ENCODE results near the gene FFAR1. TPM values are rescaled to one million over a fixed set of nuclear protein-coding genes. Genes with fewer than 3 reads are reported as not detected.

Gene FFAR1
- total RNA-seq, 1 donor from 2014 or later = 0.06 TPM

DNA sequence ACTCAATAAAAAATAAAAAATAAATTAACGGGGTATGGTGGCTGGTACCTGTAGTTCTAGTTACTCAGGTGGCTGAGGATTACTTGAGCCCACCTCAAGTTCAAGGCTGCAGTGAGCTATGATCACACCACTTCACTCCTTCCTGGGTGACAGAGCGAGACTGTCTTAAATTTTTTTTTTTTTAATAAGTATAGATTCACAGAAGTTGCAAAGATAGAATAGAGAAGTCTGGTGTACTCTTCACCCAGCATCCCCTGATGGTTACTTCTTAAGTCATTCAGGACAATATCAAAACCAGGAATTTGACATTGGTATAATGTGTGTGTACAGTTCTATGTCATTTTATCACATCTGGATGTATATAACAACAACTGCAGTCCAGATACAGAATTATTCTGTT lies 26.4 kb upstream of the FFAR1 start:
- TF ChIP-seq, protein P1, sequence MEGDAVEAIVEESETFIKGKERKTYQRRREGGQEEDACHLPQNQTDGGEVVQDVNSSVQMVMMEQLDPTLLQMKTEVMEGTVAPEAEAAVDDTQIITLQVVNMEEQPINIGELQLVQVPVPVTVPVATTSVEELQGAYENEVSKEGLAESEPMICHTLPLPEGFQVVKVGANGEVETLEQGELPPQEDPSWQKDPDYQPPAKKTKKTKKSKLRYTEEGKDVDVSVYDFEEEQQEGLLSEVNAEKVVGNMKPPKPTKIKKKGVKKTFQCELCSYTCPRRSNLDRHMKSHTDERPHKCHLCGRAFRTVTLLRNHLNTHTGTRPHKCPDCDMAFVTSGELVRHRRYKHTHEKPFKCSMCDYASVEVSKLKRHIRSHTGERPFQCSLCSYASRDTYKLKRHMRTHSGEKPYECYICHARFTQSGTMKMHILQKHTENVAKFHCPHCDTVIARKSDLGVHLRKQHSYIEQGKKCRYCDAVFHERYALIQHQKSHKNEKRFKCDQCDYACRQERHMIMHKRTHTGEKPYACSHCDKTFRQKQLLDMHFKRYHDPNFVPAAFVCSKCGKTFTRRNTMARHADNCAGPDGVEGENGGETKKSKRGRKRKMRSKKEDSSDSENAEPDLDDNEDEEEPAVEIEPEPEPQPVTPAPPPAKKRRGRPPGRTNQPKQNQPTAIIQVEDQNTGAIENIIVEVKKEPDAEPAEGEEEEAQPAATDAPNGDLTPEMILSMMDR (conservative IDR thresholded peaks at IDR 0.05; ENCODE audit: low read depth, low read length) = no peak
- H3K4me3 ChIP-seq (ENCODE audit: low read depth, low read length) = no peak overlapping the region
- no peak for DNase-seq (ENCODE audit: low read depth)

DNA sequence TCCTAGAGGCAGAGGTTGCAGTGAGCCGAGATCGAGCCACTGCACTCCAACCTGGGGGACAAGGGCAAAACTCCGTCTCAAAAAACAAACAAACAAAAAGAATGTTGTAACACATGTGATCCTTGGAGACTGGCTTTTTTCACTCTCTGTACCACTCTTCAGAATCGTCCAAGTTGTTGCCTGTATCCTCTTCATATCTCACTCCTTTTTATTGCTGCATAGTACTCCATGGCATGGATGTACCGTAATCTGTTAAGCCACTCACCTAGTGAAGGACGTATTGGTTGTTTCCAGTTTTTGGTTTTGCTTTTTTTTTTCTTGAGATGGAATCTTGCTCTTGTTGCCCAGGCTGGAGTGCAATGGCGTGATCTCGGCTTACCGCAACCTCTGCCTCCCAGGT lies 25.7 kb upstream of the FFAR1 start:
- no peak overlapping the region for H3K4me3 ChIP-seq (ENCODE audit: low read depth, low read length)
- no peak for DNase-seq (ENCODE audit: low read depth)
- TF ChIP-seq, protein P1 (conservative IDR thresholded peaks at IDR 0.05; ENCODE audit: low read depth, low read length) = no peak

DNA sequence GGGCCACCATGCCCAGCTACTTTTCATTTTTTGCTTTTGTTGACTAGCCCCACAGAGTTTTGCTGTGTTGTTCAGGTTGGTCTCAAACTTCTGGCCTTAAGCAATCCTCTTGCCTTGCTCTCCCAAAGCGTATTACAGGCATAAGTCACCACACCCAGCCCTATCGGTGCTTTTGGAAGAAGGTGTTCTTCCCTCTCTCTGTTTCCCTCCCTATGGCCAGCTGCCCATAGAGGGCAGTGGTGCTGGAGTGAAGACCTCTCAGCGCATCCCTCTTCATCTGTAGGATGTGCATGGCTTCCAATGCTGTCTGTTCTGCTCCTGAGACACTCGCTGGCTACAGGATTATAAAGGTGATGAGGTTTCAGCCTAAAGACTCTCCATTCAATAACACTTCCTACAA lies 20.1 kb upstream of the FFAR1 start:
- TF ChIP-seq, protein P1 (conservative IDR thresholded peaks at IDR 0.05; ENCODE audit: low read depth, low read length) = peak; percentile 39
- DNase-seq (ENCODE audit: low read depth) = no peak
- no peak overlapping the region for H3K4me3 ChIP-seq (ENCODE audit: low read depth, low read length)

- no peak for DNase-seq (ENCODE audit: low read depth)
- TF ChIP-seq, protein P1 (conservative IDR thresholded peaks at IDR 0.05; ENCODE audit: low read depth, low read length) = no peak
- no peak within 1 kb of the TSS for H3K4me3 ChIP-seq (ENCODE audit: low read depth, low read length)
These were observed 18.8 kb upstream of the FFAR1 start, which contains the start of gene CD22 for GRCh38 chr19:35328851-35329285. TSS of gene CD22 (plus strand) at chr19:35329187. CDS start at chr19:35332041, 2,854 bp downstream.

DNA sequence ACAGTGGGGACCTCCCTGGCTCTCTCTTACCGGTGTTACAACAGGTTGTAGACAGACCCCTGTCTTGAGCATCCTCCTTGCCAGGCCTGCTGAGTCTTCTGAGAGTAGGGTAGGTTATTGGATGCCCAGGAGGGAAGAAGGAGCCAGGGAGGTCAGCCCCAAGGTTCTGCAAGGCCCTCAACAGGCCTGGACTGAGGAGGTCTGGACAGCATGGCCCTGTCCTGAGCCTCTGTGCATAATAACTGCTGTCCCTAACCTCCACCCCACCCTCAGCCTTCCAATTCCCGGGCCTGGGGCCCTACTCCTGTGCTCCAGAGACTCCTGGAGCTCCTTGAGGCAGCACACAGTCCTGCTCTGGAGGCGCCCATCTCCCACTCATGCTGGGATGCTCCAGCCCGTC lies 18.4 kb upstream of the FFAR1 start:
- H3K4me3 ChIP-seq (ENCODE audit: low read depth, low read length) = no peak overlapping the region
- no peak for DNase-seq (ENCODE audit: low read depth)
- TF ChIP-seq, protein P1 (conservative IDR thresholded peaks at IDR 0.05; ENCODE audit: low read depth, low read length) = no peak

GRCh38 chr19:35330475-35330874 lies 17.2 kb upstream of the FFAR1 start:
- no peak overlapping the region for H3K4me3 ChIP-seq (ENCODE audit: low read depth, low read length)
- no peak for DNase-seq (ENCODE audit: low read depth)
- TF ChIP-seq, protein P1 (conservative IDR thresholded peaks at IDR 0.05; ENCODE audit: low read depth, low read length) = no peak

DNA sequence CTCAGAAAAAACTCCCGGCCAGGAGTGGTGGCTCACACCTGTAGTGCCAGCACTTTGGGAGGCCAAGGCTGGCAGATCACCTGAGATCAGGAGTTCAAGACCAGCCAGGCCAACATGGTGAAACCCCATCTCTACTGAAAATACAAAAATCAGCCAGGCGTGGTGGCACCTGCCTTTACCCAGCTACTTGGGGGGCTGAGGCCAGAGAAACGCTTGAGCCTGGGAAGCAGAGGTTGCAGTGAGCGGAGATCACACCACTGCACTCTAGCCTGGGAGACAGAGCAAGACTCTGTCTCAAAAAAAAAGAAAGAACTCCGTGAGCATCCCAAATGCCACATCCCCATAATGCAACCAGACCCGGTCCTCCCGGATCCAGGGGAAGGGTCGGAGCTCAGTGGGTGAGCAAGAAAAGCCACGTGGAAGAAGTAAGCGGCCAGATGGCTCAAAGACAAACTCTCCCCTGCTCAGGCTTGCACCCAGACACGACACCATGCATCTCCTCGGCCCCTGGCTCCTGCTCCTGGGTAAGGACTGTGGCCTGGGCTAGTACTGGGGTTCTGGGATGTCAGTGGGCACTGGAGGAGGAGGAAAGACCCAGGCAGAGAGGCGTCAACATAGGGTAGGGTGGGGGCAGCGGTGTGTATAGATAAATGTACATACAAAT lies 16.0 kb upstream of the FFAR1 start:
- DNase-seq (ENCODE audit: low read depth) = no peak
- no peak overlapping the region for H3K4me3 ChIP-seq (ENCODE audit: low read depth, low read length)
- TF ChIP-seq, protein P1 (conservative IDR thresholded peaks at IDR 0.05; ENCODE audit: low read depth, low read length) = no peak
